HG03175 (cell line): ENCODE measurements around the gene SLCO3A1.
"Not testable (repeated sequence)": the region's sequence is repeated elsewhere in the genome, so short reads cannot be mapped to it uniquely, and the experiment has no call there.

Source experiments
- ATAC-seq: cut with Tn5 transposase; IDR thresholded peaks from one replicate; pipeline ENCODE4 v1.9.1; 2021; ENCODE audit warnings: mild to moderate bottlenecking, moderate library complexity; ENCODE audit not compliant: unreplicated experiment

The SLCO3A1 gene

DNA sequence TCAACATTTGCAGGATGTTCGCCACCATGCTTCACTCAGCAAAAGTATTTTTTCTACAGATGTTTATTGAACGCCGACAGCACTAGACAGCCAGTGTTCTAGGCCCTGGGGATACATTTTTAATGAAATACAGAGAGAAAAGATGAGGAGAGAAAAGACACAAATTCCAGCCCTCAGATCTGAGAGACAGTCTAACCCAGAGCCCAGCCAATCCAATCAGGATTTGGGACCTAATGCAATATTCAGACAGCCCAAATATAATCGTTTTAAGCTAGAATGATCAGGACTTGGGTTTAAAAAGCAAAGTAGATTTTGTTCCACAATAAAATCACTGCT, 174.8 kb downstream of the SLCO3A1 start:
- ATAC-seq: no peak

- ATAC-seq: no peak
These were observed 176.3 kb downstream of the SLCO3A1 start for GRCh38 chr15:92029767-92030166.

GRCh38 chr15:92033314-92033713, 179.8 kb downstream of the SLCO3A1 start:
- no peak for ATAC-seq

DNA sequence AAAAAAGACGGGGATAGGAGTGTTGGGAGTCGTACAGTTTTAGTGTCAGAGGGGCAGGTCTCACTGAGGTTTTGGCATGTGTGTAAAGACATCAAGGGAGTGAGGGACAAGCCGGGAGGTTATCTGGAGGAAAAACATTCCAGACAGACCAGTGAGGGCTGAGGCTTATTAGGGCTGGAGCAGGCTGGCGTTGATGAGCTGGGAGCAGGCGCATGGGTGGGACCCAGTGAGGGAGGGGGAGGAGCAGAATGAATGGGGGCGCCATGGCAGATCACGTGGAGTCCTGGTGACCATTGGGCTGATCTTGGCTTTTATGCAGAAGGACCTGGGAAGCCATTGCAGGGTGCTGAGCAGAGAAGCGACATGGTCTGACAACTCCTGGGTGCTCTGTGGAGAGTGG, 180.2 kb downstream of the SLCO3A1 start:
- ATAC-seq: no peak

DNA sequence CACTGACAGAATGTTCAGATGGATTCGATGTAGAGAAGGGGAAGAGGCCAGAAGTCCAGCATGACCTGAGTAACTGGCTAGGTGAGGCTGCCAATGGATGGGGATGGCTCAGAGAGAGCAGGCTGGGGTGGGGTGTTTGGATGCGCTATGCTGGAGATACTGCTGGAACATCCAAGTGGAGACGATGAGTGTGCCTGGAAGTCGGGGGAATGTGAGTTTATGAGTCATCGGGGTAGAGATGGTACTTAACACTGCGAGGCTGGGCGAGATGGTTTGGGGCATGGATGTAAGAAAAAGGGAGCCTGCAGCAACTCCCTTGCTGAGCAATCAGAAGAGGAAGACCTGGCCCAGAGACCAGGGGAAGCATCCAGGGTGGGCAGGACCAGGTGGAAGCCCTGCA, 180.7 kb downstream of the SLCO3A1 start:
- no peak for ATAC-seq

DNA sequence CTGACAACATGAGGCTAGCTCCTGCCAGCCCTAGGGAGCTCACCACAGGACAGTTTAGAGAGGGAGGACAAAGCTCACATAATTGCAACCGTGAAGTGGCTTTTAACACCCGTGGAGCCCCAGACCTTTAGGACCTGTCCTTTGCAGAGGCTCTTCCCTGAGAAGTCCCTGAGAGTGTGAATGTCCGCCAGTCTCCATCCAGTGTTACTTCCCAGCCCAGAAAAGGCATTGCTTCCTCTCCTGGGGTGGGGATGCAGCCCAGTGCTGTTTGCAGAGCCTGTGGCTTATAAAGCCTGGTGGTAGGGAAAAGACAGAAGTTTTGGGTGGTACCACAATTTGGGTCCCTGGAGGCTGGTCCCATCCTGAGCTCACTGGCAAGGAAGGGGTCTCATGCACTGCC, 182.0 kb downstream of the SLCO3A1 start:
- ATAC-seq: no peak

DNA sequence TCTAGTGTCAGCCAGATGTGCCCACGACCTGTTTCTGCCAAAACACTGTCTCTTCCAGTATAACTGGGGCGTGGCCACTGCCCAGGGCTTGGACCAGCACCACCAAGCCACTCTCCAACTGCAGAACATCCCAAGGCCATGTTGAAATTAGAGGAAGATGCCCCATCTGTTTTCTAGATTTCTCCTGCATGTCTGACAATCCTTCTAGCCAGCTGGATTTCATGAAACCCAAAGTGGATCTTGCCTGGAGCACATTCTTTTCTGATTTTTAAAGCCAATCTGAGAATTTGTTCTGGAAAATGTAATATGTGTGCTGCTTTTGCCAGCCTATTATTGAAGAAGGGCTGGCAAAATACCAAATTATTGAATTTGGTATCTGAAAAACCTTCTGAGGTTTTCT, 182.5 kb downstream of the SLCO3A1 start:
- no peak for ATAC-seq

- no peak for ATAC-seq
These were observed 184.0 kb downstream of the SLCO3A1 start for GRCh38 chr15:92037491-92037890.

GRCh38 chr15:92040350-92040749, 186.8 kb downstream of the SLCO3A1 start:
- no peak for ATAC-seq

GRCh38 chr15:92041371-92041770, 187.9 kb downstream of the SLCO3A1 start:
- no peak for ATAC-seq

GRCh38 chr15:92043283-92043682, 189.8 kb downstream of the SLCO3A1 start:
- no peak for ATAC-seq

- ATAC-seq: no peak
These were observed 190.8 kb downstream of the SLCO3A1 start for GRCh38 chr15:92044203-92044909.

GRCh38 chr15:92047900-92048299, 194.4 kb downstream of the SLCO3A1 start:
- no peak for ATAC-seq

GRCh38 chr15:92048739-92049138, 195.2 kb downstream of the SLCO3A1 start:
- ATAC-seq: no peak

- no peak for ATAC-seq
These were observed 195.9 kb downstream of the SLCO3A1 start for GRCh38 chr15:92049290-92049989.

- no peak for ATAC-seq
These were observed 196.9 kb downstream of the SLCO3A1 start for GRCh38 chr15:92050220-92050898.

DNA sequence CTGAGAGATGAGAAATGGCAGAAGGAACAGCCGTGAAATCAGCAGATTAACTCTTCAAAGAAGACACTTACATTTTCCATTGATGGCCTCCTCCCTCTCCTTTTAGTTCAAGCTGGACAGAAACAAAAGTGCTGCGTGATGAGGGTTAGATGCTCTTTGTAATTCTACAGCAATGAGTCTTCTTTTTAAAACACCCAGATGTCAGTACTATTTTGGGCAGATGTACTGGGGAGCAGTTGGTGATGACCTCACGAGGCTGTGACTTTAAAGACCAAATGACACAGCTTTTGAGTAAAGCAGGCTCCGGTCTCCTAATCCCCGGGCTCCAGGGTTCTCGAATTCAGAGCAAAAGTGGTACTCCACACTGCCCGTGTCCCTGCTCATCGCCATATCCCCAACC, 198.2 kb downstream of the SLCO3A1 start:
- ATAC-seq: no peak

GRCh38 chr15:92053753-92054316, 200.3 kb downstream of the SLCO3A1 start:
- no peak for ATAC-seq

DNA sequence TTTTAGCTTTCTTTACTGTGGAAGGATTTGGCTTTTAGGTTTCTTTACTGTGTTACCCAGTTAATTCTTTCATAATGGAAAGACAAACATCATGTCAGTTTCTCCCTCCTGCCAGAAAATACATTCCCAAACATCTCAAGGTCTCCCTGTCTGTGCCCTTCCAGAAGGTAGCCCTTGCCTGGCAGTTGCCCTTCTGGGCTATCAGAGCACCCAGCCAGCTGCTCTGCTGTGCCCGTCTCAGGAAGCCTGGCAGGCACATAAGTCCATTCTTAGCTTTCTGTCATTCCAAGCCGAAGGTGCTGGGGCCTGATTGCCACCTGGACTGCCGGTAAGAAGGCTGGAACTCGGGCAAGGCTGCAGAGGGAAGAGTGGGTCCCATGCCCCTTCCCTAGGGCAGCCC, 203.4 kb downstream of the SLCO3A1 start:
- ATAC-seq: no peak

DNA sequence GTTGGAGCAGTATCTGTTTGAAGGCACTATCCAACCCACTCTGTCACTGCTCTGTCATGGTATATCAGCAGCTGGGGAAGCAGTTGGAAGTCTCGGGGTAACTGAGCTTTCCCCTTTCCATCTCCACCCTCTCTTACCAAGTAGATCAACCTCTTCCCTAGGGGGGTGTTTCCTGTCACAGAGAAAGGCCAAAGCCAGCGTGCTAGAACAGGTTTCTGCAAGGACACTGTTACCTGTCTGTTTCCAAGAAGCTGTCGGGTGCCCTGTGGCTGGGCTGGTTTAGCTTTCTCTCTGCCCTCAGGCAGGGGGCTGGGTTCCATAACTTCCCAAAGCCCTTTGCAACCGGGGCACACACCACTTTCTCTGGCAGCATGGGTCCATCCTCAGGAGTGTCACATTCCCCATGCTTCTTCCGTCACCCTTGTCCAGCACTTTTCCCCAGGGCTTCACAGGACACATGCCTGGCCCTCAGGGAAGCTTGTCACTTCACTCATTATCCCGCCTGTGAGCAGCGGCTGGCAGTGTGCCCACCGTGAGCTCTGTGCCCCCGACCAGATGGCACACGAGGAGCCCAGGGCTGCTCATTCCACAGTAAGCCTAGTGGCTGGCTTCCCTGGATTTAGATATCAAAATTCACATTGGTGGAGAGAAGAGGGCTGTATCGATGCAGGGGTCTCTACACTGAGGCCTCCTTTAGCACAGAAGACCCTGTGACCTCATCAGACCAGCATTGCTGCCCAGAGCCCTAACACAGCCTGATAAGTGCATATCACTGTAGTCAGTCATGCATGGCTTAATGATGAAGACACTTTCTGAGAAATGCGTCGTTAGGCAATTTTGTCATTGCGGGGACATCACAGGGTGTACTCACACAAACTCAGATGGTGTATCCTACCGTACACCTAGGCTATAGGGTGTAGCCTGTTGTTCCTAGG, 205.8 kb downstream of the SLCO3A1 start:
- no peak for ATAC-seq

DNA sequence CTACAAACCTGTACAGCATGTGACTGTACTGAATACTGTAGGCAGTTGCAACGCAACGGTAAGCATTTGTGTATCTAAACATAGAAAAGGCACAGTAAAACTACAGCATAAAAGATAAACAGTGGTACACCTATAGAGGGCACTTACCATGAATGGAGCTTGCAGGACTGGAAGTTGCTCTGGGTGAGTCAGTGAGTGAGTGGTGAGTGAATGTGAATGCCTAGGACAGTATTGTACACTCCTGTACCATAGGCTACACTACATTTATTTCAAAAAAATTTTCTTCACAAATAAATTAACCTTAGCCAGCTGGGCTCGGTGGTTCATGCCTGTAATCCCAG, 206.4 kb downstream of the SLCO3A1 start:
- not testable (repeated sequence) for ATAC-seq
